HG02798 (cell line): ENCODE data around the gene CCL19.
A peak's percentile ranks its signal among the peaks of the same experiment; 100 is the strongest.
"Not testable (repeated sequence)": the region's sequence is repeated elsewhere in the genome, so short reads cannot be mapped to it uniquely, and the experiment has no call there.

ENCODE experiments used
- ATAC-seq: cut with Tn5 transposase; IDR thresholded peaks from one replicate; pipeline ENCODE4 v1.9.1; 2021; ENCODE audit warnings: mild to moderate bottlenecking; ENCODE audit not compliant: unreplicated experiment, poor library complexity

CCL19 gene

DNA sequence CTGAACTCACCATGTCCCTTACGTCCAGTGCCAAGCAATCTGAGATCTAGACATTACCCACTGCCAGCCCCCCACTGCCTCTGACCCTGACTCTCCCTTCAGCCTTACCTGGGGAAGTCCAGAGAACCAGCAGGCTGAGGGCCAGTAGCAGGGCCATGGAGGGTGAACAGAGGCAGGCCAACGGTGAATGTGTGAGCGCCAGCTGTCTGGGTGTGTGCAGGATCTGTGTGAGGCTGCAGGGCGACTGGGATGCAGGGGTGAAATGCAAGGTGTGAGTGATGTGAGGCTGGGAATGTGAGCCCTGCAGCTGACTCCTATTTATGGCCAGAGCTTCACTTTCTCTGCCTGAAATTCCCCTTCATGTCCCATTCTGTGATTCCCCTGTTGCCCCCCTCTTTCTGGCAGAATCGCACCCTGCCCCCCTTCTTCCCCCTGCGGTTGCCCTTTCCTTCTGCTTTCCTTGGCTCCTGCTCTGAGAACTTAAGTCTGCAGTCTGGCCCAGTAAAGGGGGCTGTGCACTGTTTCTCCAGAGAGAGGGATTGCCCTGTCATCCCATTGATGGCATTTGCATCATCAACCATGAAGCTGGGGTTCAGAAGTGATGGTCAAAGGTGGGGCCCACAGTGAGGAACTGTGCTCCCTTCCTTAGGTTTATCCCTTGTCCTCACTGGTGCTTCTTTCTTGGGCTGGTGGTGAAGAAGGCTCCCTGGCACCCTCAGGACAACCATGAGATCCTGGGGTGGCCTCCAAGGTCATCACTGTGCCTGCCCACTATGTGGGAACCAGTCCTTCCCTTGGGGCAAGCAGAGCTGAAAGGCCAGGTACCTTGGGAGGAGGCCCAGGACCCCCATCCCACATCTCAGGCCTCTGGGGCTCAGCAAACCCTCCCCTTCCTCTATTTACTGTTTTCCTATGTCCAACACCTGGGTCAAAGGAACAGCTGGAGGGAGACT is at the start of gene CCL19:
TSS of gene CCL19 (minus strand) at position 294 of the 953 bp plus-strand sequence. CDS start at position 157, 137 bp downstream.
- ATAC-seq, result no peak

DNA sequence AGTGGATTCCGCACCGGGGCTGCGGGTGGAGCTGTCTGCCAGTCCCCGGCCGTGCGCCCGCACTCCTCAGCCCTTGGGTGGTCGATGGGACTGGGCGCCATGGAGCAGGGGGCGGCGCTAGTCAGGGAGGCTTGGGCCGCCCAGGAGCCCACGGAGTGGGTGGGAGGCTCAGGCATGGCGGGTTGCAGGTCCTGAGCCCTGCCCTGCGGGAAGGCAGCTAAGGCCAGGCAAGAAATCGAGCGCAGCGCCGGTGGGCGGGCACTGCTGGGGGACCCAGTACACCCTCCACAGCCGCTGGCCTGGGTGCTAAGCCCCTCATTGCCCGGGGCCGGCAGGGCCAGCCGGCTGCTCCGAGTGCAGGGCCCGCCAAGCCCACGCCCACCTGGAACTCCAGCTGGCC is 49.1 kb upstream of the CCL19 start:
- not testable (repeated sequence) for ATAC-seq

DNA sequence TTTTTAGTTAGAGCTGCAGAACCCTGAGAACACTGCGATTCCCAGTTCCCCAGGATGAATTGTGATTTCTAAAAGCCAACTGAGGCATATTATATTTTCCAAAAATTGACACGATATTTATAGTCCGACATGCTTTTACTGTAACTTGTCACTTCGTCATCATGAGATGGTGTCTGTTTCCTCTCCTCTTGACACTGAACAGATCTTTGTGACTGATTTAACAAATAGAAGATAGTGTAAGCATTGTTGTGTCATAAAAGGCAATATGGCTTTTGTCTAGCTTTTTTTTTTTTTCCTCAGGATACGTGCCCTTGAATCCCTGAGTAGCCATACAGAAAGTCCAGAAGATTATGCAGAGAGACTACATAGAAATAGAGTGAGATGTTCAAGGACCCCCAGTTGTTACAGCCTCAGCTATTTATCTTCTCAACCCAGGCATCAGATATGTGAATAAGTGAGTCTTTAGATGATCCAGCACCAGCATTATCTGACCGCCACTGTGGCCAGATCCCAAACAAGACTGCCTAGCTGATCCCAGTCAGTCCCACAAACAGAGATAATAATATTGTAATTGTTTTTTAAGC is 46.7 kb upstream of the CCL19 start:
- no peak for ATAC-seq

DNA sequence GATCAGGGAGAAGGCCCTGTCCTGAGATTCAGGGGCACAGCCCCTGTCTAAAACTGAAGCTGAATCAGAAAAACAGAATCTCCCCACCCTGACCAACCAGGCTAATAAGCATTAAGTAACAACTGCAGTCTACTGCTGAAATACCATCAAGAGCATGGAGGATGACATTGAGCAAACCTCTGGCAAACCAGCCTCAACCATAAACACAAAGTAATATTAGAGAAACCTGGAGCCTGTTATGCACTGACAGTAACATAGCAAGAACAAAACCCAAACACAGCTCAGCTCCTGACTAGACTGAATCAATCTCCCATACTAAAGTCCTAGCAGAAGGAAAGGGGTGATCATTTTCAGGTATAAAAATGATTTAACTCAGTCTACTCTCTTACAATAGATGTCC is 43.6 kb upstream of the CCL19 start:
- no peak for ATAC-seq

DNA sequence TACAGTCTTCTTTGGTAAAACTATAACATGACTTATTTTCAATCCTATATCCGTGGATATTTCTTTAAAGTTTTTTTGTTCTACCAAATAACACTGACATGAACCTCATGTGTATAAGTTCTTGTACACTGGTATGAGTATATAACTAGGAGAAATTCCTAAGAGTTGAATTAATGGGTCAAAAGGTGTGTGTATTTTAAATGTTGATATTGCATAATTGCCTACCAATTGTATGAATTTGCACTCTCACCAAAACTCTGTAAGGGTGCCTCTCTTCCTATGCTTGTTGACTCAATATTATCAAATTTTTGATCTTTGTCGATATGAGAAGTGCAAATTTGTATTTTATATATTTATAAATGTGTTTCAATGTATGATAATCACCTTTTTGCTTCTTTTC is 41.8 kb upstream of the CCL19 start:
- ATAC-seq, result no peak

DNA sequence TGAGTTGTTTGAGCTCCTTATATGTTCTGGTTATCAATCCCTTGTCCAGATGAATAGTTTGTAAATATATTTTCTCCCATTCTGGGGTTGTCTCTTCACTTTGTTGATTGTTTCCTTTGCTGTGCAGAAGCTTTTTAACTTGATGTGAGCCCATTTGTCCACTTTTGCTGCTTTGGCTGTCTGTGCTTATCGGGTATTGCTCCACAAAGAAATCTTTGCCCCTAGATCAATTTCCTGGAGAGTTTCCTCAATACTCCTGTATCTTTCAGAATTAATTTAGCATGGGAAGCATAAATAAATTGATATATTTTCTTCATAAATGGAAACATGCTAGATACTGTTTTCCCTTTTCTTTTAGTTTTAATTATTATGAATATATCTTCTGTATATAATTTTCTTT is 41.4 kb upstream of the CCL19 start:
- ATAC-seq, result no peak

DNA sequence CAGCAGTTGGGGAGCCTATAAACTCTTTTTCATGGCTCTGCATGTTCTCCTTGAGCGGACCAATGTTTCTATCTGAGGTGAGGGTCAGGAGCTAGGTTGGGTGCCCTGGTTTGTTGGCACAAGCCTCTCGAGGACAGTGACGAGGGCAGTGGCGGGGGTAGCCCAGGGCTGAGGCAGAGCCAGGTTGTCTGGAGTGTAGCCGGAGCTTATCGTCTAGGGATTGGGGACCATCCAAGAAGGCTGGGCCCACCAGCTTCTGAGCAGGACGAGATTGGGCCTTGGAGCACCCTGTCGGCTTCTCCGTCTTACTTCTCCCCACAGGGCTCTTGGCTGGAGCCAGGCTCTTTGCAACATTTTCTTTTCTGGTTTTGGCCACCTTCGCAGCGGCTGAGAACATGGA is 32.1 kb upstream of the CCL19 start:
- no peak for ATAC-seq

DNA sequence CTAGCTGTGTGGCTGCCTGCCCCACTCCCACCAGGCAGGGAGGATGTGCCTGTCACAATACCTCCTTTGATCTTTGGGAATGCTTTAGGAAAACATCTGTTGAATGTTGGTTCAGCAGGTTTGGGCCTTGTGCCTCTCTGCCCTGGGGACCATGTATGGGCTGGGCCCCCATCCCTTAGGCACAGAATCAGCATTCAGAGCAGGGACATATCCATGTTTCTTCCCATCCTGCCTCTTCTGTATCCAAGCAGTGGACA is 28.6 kb upstream of the CCL19 start:
- ATAC-seq, result not testable (repeated sequence)

DNA sequence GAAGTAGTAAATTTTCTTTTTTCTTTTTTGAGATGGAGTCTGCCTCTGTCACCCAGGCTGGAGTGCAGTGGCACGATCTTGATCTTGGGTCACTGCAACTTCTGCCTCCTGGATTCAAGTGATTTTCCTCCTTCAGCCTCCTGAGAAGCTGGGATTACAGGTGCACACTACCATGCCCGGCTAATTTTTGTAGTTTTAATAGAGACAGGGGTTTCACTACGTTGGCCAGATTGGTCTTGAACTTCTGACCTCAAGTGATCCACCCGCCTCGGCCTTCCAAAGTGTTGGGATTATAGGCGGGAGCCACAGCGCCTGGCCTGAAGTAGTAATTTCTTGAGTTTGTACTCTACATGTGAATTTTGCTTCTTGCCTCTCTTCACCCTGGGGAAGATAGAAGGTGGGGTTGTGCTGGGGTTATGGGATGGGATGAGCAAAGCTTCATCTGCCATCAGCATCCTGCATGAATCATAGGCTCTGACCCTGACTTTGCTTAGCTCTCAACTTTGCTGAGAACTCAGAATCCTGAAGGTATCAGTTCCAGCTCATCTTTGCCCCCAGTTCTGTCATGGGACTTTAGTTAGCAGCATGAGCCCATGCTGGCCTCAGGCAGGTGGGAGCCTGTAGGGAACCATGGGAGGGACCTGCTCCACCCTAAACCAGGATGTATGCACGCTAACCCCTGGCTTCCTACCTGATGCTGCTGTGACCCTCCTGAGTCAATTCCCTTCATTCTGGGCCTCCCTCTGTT is 28.1 kb upstream of the CCL19 start:
- ATAC-seq, result no peak

DNA sequence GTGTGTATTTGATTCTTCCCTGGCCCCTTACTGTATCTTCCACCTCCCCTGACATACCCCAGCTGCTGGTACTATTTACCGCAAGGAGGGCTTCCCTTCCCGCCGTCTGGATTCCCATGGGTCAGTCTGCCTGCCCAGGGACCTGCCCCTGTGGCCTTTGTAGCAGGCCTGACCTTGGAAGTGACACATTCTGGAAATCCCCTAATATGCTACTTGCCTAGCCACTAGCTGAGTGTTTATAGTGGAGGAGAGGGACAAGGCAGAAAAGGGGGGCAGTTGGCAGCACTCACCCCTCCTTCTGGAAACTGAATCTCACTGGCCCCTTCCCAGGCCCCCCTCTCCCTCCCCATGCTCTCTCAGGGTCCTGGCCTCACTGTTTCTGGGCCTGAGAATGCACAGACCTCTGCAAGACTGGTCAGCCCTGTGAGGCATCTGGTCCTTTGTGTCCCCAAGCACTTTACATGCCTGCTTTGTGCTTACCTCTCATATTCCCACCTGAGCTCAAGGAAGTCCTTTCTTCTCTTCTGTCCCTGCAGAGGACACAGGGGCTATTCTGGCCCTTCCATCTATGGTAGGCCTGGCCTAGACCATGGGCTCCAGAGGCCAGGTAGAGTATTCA is 27.0 kb upstream of the CCL19 start:
- ATAC-seq, result no peak

DNA sequence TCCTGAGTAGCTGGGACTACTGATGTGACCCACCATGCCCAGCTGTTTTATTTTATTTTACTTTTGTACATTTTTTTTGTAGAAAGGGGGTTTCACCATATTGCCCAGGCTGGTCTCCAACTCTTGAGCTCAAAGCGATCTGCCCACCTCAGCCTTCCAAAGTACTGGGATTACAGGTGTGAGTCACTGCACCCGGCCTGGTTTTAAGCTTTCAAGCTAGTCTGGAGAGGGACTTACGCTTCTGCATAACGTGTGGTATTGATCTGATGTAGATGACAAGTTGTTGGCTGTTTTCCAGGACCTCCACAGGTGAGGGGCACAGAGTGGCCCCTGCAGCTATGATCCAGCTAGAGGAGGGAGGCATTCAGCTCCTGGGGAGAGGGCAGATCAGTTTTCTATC is 25.6 kb upstream of the CCL19 start:
- no peak for ATAC-seq

DNA sequence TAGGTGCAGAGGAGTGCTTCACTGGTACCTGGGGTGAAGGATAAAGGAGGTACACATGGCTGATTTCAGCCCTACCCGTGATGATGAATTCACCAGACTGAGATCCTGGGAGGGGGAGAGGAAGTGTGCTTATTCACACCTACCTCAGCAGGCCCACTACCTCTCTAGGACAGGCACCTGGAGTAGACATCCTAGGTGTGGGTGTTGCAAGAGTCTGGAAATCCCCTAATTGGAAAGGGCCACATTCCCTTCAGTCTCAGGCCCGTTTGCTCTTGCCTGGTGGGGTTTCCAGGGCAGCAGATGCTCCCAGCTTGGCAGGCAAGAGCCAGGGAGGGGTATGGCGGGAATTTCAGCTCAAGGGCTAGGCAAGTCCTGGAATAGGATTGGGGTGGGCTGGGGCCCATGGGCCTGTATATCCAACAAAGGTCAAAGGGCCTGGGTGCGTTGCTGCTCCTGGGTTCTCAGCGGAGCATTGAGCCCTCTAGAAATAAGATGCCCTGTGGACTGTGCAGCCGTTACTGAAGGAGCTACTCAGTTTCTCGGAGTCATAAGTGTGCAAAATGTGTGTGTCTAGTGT is 24.7 kb upstream of the CCL19 start:
- no peak for ATAC-seq

DNA sequence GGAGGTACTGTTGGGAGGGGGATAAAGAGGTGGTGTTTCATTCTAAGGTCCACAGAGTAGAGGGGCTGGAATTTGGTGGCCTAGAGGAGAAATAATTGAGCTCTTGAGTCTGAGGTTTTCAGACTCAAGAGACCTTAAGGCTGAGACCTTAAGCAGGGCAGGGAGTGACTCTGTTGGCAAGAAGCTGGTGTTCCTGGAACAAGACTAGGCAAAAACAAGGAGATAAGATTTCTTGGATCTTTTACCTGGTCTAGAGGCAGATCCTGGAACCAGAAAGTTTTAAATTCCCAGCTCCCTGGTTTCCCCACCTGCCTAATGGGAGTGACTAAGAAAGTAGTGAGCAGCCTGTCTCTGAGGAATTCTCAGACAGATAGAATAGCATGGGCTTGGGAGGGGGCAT is 22.9 kb upstream of the CCL19 start:
- ATAC-seq, result no peak

DNA sequence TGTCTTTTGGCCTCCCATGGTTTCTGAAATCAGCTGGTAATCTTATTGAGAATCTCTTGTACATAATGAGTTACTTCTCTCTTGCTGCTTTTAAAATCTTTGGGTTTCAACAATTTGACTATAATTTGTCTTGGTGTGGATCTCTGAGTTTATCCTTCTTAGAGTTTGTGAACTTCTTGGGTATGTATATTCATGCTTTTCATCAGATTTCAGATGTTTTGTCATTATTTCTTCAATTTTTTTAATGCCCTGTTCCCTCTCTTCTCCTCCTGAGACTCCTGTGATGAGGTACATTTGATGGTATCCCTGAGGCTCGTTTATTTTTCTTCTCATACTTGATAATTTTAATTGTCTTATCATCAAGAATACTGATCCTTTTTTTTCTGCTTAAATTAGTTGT is 21.1 kb upstream of the CCL19 start:
- ATAC-seq, result no peak

DNA sequence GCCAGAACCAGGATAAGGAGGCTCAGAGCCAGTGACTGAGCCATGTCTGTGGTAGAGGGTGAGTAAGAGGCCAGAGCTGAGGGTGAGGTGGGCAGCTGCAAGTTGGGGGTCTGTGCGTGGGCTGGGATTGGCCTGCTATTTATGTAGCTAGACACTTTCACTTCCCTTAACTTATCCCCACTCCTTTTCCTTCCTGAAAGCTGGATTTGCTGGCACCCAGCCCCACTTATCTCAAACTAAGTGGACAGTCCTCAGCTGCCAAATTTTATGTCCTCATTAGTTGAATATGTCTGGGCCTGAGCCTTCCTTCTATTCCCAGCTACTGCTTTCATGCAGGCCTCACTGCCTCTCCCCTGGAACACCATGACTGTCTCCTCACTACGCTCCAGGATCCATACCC is 18.9 kb upstream of the CCL19 start, which contains the start of gene CCL21:
TSS of gene CCL21 (minus strand) at position 114 of the 400 bp plus-strand sequence. CDS start at position 44, 70 bp downstream.
- no peak for ATAC-seq

DNA sequence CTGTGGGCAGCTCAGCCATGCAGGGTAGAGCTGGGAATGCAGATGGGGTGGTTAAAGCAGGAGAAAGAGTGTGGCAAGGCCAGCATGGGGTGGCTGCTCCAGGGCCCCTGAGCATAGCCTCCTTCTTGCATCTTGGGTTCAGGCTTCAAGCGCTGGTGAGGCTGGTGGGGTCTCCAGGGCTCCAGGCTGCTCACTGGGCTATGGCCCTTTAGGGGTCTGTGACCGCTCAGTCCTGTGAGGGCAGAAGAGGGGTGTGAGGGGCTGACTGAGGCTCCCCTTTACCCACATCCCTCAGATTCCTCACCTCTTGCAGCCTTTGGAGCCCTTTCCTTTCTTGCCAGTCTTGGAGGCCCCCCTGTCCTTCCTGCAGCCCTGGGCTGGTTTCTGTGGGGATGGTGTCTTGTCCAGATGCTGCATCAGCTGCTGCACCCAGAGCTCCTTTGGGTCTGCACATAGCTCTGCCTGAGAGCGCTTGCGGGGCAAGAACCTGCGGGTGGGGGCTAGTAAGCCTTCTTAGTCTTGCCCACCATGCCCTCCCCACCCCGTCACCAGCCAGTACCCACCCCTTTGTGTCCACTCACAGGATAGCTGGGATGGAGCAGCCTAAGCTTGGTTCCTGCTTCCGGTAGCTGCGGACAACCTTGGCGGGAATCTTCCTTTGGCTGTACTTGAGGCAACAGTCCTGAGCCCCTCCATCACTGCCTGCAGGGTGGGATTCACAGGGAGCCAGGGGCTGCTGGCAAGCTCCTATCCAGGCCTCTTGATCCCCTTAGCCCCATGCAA is 18.3 kb upstream of the CCL19 start:
- ATAC-seq, result no peak

DNA sequence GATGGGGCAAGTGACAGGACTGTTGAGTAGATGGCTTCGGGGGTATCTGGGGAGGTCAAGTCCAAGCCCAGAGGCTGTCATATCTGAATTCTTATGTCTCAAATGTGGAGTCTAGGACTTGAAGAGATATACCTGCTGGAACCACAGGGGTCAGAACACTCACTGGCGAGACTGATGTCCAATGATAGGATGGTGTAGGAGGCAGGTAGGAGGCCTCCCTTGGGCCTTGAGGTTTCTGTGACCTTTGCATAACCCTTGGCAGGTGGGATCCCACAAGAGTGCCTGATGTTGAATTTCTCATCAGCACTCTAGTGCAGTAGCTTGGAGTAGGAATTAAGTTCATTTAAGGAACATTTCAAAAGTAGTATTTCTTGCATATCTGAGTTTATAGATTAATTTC is 16.1 kb upstream of the CCL19 start:
- no peak for ATAC-seq

DNA sequence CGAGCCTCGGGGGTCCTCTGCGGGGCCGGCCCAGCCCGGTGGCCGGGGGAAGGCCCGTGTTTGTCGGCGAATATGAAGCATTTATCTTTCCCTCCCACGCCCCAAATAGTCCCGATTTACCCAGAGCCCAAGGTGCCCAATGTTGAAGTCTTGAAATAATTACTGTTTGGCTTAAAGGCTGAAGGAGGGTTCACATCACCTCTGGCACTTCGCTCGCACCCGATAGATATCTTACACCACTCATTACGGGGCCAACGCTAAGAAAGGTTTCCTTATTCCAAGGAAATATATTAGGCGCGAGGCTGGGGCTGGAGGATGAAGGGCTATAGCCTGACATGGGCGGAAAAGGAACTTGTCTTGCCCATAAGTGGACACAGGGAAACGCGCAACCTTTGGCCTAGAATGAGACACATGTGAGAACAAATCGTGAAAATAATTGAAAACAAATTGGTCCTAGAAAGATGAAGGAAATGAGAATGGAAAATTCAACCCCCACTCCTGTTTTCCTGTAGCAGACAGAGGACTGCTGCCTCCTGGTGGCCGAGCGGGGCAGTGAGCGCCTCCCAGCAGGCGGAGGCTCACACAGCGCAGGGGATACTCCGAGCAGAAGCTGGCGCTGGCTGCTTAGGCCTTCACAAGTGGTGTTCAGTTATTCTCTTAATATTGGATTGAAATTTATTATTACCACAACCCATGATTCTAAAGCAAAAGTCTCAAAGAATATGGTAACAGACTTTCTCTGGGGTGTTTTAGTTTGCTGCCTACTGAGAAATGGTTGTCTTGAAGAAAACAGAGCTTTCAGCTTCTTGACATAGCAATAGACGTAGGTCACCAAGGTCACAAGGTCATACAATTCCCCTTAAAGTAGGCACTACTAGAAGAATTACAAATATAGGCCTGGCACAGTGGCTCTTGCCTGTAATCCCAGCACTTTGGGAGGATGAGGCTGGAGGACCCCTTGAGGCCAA is 11.0 kb upstream of the CCL19 start:
- peak; percentile 69 for ATAC-seq
